EH (cell line): ENCODE results near the gene IFI16.
"Not testable (repeated sequence)": the region's sequence is repeated elsewhere in the genome, so short reads cannot be mapped to it uniquely, and the experiment has no call there.

Source experiments
- DNase-seq: peaks from one replicate; pipeline ENCODE4 v3.0.0-alpha.2; 2015; ENCODE audit warnings: low read depth

IFI16 gene

DNA sequence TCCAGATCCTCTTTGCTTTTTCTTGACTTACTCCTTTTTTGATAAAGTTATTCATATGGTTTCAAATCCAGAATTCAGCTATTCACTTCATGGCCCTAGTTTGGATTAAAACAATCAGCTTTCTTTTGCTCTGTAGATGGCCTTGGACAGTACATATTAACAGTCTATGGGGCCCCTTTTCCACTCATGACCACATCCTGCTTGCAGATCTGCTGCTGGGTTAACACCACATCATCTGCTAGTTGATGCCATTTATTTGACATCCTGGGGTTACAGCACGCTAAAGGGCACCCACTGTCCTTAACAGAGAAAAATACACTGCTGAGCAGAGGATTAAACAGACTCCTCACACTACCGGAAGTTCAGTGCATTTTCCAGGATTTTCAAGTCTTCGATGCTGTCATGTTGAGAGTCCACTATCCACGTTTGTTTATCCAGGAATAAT is 941 bp upstream of the IFI16 start:
- DNase-seq = peak; percentile 54

DNA sequence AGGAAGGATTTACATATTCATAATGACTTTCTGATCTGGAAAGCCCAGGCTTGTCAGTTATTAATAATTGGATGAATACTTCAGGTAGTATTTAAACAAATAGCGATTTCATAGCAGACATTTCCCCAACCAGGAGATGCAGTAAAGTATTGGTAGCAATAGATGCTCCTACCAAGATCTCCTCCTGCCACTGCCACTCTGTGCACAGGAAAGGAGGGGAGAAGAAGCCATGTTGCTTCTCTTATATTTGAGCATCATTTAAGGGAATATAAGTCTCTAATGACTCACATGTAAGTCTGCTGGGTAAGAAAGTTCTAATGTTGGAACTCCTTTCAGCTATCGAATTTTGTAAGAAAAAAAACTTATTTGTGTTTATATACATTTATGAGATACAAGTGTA is 420 bp upstream of the IFI16 start:
- DNase-seq = no peak

DNA sequence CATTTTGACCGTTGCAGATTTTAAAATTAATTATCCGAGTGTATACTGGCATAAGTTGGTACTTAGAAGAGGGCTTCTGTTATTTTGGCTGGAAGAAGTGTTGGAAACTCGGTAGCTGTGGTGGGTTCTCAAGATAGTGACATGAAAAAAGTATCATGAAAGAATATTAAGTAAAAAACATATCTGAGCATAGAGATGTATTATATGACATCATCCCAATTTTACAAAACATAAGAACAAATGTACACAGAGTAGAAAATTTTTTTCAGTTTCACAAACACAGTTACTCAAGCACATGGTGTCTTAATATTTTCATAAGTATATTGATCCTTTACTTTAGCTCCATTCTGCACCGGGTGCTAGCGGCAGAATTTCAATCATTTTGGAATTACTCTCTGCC is 684 bp downstream of the IFI16 start:
- no peak for DNase-seq

DNA sequence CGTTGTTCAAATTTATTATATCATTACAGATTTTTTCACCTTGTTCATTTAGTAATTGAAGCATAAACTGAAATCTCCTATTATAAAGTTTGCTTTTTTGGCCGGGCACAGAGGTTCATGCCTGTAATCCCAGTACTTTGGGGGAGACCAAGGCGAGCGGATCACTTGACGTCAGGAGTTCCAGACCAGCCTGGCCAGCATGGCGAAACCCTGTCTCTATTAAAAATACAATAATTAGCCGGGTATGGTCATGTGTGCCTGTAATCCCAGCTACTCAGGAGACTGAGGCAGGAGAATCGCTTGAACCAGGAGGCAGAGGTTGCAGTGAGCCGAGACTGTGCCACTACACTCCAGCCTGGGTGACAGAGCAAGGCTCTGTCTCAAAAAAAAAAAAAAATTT is 1.3 kb downstream of the IFI16 start:
- peak; percentile 26 for DNase-seq

DNA sequence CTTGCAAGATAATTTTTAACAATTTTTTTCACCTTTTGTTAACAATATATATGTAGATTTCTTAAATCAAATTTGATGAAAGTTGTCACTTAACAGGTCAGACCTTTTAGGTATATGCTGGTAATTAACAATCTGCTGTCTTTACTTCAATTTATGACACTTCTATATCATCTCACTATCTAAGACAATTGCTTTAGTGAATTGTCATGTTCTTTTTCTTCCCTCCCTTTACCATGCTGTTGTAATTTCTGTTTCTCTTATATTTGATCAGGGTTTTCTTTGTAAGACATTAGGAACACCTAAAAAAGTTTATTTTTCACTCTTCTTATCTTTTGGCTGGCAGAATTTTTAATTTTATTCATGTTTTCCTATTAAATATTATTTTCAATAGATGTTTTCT is 2.0 kb downstream of the IFI16 start:
- DNase-seq = no peak

DNA sequence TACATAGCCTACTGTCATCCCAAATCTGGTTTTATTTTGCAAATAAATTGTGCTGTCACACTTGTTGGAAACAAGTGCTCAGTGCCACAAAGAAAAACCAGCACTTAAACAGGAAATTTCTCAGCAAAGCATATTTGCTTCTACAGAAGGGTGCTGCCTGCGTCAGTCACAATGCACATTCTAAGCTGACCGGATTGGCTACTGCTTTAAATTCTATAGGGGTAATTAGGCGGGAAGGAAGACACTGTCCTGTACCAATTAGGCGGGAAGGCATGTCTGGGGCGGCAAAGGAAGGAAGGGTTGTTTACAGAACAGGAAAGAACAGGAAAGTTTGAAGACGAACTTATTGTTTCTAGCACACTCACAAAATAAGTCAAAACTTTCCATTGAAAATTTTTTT is 2.8 kb downstream of the IFI16 start:
- DNase-seq = peak; percentile 54

DNA sequence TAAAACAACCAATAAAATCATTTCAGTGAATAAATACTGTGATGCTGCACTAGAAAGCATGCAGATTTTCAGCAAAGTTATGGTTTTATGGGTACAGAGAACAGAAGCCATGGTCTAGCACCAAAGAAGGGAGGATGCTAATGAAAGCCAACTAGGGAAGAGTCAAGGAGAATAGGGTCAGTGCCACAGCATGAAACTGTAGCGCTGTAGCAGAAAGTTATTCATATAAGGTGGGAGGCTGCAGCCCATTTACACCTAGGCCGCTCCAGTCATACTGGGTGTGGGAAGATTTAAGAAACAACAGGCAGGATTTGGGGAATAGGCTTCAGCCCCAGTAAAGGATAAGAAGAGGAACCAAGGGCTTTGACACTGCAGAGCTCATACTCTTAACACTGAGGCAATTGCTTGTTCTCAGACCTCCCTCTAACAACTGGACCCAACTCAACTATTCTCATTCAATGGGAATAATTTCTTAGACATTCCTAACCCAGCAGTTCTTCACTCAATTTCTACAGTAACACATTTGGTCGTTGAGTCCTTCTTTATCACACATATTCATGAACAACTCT is 4.4 kb downstream of the IFI16 start:
- DNase-seq = no peak

DNA sequence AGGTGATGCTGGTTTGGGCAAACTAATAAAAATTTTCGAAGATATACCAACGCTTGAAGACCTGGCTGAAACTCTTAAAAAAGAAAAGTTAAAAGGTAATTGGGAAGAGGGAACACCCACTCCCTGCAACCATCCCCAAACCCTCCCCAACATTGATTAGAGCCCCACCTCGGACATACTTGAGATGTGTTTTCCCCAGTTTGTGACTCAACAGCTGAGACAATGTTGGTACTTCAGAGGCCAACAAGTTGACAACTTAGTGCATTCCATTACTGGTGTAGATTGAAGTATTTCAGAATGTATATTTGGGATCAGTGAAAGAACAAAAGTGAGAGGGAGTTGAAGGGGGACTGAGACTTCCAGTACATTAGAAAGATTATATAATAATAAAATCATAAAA is 5.1 kb downstream of the IFI16 start:
- DNase-seq = no peak

DNA sequence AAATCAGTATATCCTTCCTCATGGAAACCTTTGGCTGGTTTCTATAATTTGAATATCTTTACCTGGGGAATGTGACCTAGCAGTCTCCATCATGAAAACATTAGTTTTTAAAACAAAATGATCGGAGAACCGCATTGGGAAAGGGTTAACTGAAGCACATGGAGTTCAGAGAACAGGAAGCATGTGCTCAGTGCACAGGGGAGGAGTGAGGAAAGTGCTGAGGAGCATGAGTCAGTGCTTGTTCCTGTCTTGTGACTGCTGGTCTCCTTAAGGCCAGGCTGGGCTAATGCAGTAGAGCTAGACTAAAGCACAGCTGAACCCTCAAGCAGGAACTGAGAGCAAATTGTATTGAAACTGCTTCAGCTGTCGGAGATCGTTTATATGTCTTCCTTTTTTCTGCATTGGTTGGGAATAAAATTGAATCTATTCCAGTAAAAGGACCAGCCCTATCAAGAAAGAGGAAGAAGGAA is 5.8 kb downstream of the IFI16 start:
- DNase-seq = peak; percentile 89

DNA sequence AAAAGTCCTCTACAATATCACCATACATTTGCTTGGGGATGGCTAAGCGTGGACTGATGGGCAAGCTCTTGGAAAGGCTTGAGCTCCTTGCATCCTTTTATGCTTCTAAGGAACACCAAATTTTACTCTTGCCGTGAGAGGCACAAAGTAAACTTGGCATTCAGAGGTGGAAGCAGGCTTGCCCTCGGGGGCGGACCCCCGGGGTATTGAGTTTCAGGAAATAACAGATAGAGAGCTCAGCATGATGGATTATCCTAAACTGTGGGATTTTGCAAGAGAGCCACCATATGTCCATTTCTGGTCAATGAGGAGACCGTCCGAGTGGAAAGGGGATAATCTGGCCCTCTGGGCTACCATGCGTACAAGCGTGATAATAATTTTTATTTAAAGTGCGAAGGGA is 14.0 kb downstream of the IFI16 start:
- no peak for DNase-seq

DNA sequence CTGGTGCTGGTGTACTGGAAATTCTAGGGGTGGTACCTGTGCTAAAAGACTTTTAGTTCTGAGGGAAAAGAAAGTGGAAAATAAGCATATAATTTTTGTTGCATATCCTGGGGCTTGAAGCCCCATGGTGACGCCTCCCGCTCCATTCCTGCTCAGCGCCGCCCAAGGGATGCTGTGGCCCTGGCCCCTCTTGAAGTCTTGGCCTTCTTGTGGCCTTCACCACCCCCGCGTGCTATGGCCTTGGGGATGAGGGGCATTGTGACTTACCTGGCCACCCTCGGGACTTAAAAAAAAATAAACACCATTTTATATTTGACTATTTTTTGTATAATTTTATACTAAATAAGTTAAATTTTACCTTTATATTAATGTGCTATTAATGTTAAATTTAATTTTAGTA is 15.3 kb downstream of the IFI16 start:
- no peak for DNase-seq

DNA sequence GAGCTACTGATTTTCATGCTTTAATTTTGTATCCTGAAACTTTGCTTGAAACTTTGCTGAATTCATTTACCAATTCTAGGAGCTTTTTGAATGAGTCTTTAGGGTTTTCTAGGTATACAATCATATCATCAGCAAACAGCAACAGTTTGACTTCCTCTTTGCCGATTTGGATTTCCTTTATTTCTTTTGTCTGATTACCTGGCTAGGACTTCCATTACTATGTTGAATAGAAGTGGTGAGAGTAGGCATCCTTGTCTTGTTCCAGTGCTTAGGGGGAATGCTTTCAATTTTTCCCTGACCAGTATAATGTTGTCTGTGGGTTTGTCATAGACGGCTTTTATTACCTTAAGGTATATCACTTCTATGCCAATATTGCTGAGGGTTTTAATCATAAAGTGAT is 17.1 kb downstream of the IFI16 start:
- DNase-seq = not testable (repeated sequence)

DNA sequence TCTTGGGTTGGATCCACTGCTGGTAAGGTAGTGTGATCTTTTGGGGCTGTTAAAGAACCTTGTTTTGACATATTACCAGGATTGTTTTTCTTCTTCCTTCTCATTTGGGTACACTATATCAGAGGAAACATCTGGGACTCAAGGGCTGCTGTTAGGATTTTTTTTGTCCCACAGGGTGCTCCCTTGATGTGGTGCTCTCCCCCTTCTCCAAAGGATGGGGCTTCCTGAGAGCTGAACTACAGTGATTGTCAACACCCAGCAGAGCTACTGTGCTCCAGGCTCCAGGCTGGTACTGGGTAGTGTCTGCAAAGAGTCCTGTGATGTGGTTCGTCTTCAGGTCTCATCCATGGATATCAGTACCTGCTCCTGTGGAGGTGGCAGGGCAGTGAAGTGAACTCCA is 20.6 kb downstream of the IFI16 start:
- DNase-seq = no peak

DNA sequence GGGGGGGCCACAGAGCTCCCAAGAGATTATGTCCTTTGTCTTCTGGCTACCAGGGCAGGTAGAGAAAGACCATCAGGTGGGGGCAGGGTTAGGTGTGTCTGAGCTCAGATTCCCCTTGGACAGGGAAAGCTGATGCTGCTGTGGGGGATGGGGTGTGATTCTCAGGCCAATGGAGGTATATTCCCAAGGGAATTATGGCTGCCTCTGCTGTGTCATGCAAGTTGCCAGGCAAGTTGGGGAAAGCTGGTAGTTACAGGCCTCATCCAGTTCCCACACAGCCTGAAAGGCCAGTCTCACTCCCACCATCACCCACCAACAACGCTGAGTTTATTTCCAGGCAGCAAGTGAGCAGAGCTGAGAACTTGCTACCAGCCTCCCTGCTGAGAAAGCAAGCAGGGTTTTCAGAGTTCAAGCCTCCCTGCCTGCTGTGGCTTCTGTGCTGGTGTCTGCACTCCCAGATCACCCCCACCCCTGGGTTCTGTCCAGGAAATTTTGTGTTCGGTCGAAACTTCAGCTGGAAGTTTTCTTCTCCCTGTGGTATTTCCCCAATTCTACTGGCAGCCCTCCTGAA is 21.3 kb downstream of the IFI16 start:
- no peak for DNase-seq

DNA sequence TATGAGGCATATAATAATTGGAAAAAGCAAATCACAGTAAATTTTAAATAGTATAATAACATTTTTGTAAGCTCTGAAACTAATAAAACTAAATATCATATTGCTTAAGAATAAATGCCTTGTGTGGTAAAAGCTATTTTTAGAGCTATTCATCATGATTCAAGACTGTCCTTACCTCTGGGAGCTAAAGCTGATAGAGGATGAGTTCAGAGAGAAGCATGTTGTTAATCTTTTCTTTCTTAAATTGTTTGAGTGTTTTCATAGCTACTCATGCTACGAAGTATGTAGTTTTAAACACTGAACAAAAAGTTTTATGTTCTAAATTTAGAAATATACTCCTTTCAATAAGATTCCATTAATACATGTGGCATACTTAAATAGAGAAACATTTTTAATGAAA is 30.5 kb downstream of the IFI16 start:
- peak; percentile 90 for DNase-seq

DNA sequence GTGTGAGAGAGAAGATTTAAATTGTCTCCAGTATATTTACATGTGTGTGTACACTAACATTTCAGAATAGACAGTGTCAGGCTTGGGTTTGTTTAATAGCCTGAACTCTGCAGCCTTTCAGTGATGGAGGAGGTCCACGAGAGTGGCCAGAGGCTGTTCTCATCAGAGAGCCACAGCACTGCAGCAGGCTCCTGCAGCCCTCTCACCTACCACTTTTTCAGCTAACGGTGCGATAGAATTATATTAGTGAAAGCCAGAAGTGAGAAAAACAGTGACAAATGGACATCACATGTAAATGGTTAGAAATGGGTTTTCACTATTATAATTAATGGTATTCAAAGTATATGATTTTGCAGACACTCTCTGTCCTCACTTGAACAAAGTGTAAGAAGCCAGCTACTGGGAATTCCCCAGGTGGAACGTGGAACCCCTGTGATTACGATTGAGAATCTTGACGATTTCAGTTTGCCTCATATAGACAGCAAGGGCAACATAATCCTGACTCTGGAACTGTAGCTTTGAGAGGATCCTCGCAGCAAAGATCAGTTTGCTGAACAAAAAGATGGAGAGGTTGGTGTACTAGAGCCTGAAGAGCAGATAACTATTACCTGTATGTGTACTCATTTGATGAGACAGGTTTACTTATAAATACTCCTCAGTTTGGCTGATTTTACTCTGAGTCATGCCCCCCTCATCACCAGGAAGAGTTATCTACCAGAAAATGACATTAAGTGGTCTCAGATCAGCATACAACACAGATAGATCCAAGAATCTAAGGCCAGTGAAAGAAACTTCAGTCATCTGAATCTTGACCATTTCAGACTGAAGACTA is 31.4 kb downstream of the IFI16 start:
- no peak for DNase-seq

DNA sequence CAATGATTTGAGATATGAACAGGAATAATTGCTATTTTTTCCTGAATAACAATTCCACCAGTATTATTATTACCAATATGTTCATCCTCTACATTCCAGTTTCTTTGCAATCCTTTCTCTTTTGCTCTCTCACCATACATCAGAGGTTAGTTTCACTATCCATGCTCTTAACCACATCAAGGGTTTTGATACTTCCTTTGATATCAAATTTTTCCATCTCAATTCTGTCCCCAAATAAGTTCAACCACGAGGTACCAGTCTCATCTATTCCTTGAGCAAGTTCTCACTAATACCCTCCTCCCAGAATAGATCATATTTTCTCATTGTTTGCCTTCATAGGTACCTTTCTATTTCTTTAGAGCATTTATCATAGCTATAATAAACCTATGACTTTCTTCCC is 36.8 kb downstream of the IFI16 start:
- DNase-seq = not testable (repeated sequence)

DNA sequence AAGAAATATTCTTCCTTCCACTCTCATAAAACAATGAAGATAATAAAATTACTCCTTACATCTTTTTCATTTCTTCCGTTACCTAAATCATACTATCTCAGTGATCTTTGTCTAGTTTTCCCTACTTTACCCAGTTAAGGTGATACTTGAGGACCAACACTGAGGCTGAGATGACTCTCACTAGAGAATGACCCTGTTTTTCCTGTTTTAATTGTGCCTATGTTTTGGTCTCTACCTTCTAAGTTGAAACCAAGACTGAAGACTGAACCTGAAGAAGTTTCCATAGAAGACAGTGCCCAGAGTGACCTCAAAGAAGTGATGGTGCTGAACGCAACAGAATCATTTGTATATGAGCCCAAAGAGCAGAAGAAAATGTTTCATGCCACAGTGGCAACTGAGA is 41.7 kb downstream of the IFI16 start:
- DNase-seq = no peak

DNA sequence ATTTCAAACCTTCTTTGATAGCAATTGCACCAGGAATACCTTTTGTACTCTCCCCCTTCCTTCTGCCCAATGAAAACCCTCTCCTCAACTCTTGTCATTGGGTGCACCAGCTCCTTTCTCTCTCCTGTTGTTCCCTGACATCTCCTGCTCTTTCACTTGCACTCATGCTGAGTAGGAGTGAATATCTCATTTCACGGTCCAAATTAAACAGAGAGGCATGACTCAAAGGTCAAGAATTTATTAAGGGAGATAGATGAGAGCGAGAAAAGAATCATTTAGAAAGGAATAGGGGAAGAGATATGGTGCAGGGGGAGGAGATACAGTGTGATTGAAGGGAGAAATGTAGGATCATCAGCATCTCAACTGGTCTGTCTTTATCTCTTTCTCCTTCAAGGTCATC is 44.7 kb downstream of the IFI16 start:
- DNase-seq = peak; percentile 55

DNA sequence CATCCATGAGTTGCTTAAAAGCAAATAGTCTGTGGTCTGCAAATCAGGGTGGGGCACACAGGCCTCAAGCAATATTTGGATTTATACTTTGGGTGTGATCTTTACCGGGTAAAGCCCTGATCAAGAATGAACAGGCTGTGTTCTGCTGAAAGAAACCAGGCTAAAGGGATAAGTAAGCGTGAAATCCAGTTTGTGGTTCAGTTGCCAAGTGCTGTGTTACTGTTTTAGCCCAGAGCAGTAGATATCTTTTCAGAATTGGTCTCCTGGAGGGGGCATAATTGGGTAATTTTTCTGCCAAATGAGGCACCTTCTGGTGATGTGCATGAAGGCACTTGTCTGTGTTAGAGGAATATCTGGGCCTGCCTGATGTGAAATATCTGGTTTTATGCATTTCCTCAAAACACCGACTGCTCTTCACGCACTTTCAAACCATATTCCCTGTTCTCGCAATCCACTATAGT is 45.5 kb downstream of the IFI16 start:
- no peak for DNase-seq

DNA sequence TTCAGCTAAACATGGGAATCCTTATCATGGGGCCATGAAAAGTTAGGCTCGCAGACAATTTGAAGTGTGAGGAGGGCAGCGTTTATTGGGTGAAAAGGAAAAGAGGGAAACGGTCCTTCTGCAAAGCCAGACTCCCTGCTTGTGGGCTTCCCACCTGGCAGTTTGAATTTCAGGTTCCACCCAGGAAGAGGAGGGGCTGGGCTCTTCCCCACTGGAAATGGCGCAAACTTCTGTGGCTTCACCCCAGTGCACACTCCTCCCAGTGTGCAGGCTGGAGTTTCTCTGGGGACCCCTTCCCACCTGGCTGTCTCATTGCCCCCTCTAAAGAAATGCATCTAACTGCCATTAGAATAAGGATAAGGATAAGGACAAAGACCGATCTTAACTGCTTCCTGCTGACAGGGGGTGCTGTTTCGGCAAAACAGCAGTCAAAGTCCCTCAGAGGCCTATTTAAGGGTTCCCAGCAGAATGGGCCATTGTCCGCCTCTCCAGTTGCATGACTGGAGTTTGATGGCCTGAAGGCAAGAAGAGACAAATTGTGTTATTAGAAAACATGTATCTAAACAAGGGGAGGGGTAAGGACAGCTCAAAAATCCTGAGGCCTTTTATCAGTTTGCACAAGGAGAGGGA is 46.5 kb downstream of the IFI16 start:
- no peak for DNase-seq

DNA sequence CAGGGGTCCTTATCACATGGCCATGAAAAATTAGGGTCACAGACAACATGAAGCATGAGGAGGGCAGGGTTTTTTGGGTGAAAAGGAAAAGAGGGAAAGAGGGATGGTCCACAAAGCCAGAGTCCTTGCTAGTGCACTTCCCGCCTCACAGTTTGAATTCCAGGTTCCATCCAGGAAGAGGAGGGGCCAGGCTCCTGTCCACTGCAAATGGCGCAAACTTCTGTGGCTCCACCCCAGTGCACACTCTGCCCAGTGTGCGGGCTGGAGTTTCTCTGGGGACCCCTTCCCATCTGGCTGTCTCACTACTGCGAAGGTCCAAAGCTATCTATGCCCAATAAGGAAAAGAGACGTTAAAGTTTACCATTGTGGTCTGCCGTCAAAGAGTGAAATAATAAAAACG is 49.0 kb downstream of the IFI16 start:
- no peak for DNase-seq

DNA sequence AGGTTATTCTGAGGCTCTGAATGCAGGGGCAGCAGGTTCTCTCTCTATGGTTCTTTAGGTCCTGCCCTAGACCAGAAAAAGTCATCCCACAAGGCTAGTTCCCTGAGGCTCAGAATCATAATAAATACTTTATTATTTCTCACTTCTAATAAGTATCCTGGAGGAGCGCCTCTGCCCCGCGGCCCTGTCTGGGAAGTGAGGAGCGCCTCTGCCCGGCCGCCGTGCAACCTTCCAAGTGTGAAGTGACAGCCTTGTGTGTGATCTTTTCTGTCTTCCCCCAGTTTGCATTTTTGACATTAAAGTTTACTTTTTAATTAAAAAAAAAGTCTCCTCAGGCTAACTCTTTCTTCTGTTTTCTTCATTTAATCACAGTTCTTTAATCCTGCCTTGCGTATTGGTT is 55.4 kb downstream of the IFI16 start:
- DNase-seq = no peak
